Measurements from ENCODE around the gene SKAP1.

Gene SKAP1

DNA sequence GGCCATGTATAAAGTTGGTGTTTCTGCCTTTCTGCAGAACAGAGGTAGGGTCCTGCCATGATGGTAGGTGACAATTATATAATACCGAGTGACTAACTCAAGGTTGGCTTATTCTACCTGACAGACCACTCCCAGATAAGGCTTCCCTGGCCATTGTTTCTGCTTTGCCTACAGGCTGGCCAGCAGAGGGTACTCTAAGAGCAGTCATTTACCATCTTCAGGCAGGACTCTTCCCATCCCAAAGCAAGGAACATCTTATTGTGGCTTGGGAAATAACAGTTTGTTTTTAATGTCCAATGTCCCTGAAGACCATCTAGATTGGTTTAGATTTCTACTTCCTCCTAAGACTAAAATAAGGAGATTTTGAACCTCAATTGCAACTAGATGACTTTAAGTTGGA is 248.4 kb downstream of the SKAP1 start:
- DNase-seq (ENCODE audit: low read depth) = peak; percentile 26
- TF ChIP-seq, protein P1, sequence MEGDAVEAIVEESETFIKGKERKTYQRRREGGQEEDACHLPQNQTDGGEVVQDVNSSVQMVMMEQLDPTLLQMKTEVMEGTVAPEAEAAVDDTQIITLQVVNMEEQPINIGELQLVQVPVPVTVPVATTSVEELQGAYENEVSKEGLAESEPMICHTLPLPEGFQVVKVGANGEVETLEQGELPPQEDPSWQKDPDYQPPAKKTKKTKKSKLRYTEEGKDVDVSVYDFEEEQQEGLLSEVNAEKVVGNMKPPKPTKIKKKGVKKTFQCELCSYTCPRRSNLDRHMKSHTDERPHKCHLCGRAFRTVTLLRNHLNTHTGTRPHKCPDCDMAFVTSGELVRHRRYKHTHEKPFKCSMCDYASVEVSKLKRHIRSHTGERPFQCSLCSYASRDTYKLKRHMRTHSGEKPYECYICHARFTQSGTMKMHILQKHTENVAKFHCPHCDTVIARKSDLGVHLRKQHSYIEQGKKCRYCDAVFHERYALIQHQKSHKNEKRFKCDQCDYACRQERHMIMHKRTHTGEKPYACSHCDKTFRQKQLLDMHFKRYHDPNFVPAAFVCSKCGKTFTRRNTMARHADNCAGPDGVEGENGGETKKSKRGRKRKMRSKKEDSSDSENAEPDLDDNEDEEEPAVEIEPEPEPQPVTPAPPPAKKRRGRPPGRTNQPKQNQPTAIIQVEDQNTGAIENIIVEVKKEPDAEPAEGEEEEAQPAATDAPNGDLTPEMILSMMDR (conservative IDR thresholded peaks at IDR 0.05; ENCODE audit: low read length) = peak; percentile 47

DNA sequence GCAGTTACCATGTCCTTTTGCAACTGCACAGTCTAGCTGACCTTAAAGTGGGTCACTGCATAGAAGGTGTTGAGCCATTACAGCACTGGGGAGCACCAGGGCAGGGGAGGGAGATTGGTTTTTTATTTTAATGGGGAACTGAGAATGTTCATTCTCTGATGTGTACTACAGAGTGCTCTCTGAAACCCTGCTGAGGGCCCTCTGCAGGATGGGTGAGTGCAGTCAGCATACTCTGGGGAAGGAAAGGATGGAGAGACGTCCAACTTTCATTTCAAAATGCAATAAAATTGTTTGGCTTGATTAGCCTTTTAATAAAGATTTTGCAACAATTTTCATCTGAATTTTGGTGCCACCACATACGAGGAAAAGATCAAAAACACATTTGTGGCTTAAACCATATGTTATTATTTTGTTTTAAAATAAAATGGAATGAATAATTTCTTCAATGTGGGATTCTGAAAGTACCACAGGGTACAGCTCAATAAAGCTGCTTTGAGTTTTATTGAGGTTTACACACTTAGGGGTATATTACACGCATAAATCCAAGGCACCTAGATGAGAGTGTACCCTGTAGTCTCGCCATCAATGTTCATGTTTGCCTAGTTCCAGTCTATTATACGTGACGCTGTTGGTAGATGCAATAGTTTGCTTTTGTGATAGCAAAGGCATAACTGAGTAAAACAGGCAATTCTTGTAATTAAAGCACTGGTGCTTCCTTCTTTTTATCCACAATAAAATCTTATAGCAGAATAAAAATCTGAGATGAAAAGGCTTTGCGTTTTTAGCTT is 249.0 kb downstream of the SKAP1 start:
- no peak for DNase-seq (ENCODE audit: low read depth)
- TF ChIP-seq, protein P1 (conservative IDR thresholded peaks at IDR 0.05; ENCODE audit: low read length) = no peak
- H3K4me3 ChIP-seq (ENCODE audit: low read length) = no peak overlapping the region

More for the DNA sequence above, 248.4 kb downstream of the SKAP1 start:
- no peak overlapping the region for H3K4me3 ChIP-seq (ENCODE audit: low read length)

DNA sequence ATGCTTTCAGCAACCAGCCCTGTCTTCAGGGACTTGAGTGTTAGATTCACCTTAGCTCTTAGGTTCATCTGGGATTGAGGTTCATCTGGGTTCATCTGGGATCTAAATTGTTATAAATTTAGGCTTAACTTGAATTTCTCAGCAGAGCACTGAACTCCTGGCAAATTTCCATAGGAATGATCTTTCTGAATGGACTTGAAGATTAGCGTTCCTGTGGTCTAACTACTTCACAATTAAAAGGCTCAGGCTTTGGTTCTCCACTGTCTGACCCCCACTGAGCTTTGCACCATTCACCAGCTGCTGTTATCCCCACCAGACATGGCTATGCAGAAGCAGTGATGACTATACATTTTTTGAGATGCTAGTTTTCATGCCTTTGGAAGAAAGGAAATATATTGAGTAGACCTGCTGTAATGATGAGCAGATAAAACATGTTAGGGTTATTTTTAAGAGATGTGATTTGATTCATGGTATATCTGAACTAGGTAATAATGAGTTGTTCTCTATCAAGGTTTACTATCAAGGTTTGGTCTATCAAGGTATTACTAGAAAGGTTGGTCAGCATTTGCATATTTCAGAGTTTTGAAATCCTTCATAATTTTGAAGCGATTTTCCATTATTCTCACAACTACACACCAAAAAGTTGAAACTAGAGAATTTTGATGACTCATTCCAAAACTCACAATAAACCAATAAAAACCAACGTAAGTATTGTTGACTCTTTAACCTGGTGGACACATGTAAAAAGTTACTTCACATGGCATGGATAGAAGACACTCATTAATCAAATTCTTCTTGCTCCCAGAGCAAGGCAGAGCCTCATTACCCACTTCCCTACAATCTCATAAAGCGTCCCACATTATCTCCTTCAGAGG is 250.7 kb downstream of the SKAP1 start:
- DNase-seq (ENCODE audit: low read depth) = peak; percentile 44
- TF ChIP-seq, protein P1 (conservative IDR thresholded peaks at IDR 0.05; ENCODE audit: low read length) = no peak
- H3K4me3 ChIP-seq (ENCODE audit: low read length) = no peak overlapping the region

DNA sequence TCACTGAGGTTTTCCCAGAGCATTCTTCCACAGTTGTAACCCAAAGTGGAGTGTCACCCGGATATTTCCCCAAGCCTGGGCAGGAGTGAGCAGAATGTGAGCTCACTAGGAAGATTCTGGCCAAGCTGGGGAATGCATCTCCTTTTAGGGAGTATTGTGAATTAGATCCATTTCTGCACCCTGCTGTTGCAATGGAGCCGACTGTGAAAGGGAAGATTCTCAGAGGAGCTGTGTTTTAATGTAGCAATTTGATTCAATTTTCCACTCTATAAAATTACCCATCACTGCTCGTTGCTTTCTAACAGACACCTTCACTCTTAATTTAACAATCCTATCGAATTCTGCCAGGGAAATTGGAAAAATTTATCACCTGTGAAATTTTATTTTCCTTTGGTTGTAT is 251.7 kb downstream of the SKAP1 start:
- no peak for DNase-seq (ENCODE audit: low read depth)
- no peak overlapping the region for H3K4me3 ChIP-seq (ENCODE audit: low read length)
- TF ChIP-seq, protein P1 (conservative IDR thresholded peaks at IDR 0.05; ENCODE audit: low read length) = no peak

DNA sequence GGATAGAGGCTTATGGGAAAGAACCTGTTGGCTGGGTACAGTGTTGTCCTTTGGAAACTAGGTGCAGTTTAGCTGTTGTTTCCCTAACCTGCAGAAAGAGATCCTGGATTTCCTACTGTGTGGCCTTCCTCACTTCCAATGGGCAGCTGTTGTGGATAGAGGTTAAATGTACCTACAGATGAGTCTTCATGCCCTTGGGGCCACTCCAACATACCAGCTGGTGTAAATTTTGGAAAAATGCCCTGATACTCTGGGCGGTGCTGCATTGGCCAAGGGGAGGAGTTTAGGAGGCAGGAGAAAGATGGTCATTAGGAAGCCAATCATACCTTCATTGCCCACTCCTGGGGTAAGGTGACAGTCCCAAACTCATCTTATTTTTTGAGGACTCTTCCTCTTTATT is 252.2 kb downstream of the SKAP1 start:
- DNase-seq (ENCODE audit: low read depth) = no peak

DNA sequence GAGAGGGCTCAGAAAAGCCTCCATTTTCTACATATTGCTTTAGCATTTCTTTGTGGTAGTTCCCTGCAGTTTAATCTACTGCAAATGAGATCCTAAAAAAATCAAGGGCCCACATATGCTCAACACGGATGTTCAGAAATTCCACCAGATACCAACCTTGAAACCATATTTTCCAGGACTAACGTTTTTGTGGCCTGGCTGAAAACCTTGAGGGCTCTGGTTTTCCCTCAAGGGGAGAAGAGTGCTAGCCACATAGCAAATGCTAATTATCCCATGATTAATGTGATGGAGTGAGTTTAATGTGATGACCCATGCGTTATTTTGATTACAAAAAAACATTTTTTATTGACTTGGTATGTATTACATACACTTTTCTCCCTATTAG is 253.6 kb downstream of the SKAP1 start:
- DNase-seq (ENCODE audit: low read depth) = peak; percentile 6
- TF ChIP-seq, protein P1 (conservative IDR thresholded peaks at IDR 0.05; ENCODE audit: low read length) = no peak

More for the DNA sequence above, 252.2 kb downstream of the SKAP1 start:
- no peak overlapping the region for H3K4me3 ChIP-seq (ENCODE audit: low read length)
- TF ChIP-seq, protein P1 (conservative IDR thresholded peaks at IDR 0.05; ENCODE audit: low read length) = no peak

More for the DNA sequence above, 253.6 kb downstream of the SKAP1 start:
- no peak overlapping the region for H3K4me3 ChIP-seq (ENCODE audit: low read length)
